ENCODE results near the gene BST1. TPM values are rescaled to one million over a fixed set of nuclear protein-coding genes. Genes with fewer than 3 reads are reported as not detected.

Gene BST1
- total RNA-seq, 5 donors from 2014 or later (not counting 1 experiment from before 2014, with no cell fraction given): 0.28 to 0.55 (median 0.46) TPM; not detected in 1

DNA sequence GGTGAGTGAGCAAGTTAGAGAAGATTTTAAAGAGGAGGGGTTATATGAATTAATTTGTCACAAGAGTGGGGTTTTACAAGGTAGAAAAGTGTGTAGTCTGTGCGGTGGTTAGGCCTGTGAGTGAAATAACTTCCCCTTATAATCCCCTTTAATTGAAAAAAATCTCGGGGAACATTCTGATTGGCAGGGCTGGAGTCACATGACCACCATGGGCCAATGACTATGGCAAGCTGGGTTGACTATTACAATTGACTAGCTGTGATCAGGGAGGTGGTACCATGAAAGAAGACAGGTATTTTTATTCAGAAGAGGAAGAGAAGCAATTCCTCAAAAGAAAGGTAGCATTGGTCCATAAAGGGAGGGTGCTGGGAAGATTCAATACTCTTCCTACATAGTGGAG, 48.3 kb downstream of the BST1 start:
- Mint-ChIP-seq H3K36me3 (no peaks in the 10 kb centered on the region), H3K4me1 (peaks cover 28 to 32% (median 30%) of the 10 kb centered on the region in 3 donors), H3K27me3 (no peaks in the 10 kb centered on the region), H3K4me3 (no peak overlapping the region), H3K9me3 (peaks cover 2% of the 10 kb centered on the region in 3 donors), H3K27ac (no peak overlapping the region)
- H3K36me3 ChIP-seq (ENCODE audit: control insufficient read depth in 2 of 2, extremely low read depth in 1 of 2, insufficient read depth in 1 of 2, low read length in 1 of 2): no peaks in the 10 kb centered on the region
- peaks cover 24 to 30% of the 10 kb centered on the region in 2 experiments for H3K4me1 ChIP-seq (ENCODE audit: control insufficient read depth in 1 of 2, extremely low read depth in 1 of 2, insufficient read depth in 2 of 2, low read length in 2 of 2)
- POLR2A ChIA-PET: interaction anchor here in 1 of 2 donors (0.6 kb wide), 1 partner anchor 23 kb away, joined by 4 read pairs; no protein-coding TSS in a partner anchor
- ATAC-seq (replicated peaks in 1 of 4) (no peak), DNase-seq (no peak)
- no peak overlapping the region for H3K27ac ChIP-seq (ENCODE audit: low read length)
- no peak overlapping the region for H3K4me3 ChIP-seq (ENCODE audit: control insufficient read depth in 1 of 2, extremely low read depth in 1 of 2, low read length in 1 of 2)
- CTCF ChIA-PET: no interaction called here
- H3K9me3 ChIP-seq: no peaks in the 10 kb centered on the region
- no peaks in the 10 kb centered on the region for H3K27me3 ChIP-seq (replicated peaks in 1 of 2; ENCODE audit: control insufficient read depth in 2 of 2, extremely low read depth in 1 of 2, insufficient read depth in 2 of 2, low read length in 1 of 2)
- no CpG with 5 or more reads among the region's 2 CpGs for WGBS (ENCODE audit: insufficient coverage)

DNA sequence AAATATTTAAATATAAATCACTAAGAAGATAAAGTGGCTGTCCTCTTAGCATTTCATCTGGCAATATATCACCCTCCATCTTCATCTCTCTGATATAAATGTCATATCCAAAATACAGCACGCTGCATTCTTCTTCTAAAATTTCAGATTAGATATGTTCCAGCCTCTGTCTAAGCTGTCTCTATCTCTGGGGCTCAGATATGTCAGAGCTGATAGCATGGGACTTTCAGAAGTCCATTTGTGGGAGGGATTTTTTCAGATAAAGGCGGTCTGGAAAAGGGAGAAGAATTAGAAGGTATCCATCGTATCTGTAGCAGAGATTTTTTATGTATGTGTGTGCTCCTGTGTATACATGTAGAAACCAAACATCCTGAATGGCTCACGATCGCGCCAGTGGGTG, 50.2 kb downstream of the BST1 start:
- H3K4me3 Mint-ChIP-seq: peak overlapping the region in 1 of 3 donors; percentile 75
- ChIA-PET CTCF (no interaction called here), POLR2A (interaction anchor here in 1 of 2 donors (0.5 kb wide), 1 partner anchor 27 kb away, joined by 6 read pairs; no protein-coding TSS in a partner anchor)
- no peak overlapping the region for H3K27ac ChIP-seq (ENCODE audit: low read length)
- H3K36me3 Mint-ChIP-seq: no peaks in the 10 kb centered on the region
- peaks cover 41 to 45% of the 10 kb centered on the region in 2 experiments for H3K4me1 ChIP-seq (ENCODE audit: control insufficient read depth in 1 of 2, extremely low read depth in 1 of 2, insufficient read depth in 2 of 2, low read length in 2 of 2)
- no peak for ATAC-seq (replicated peaks in 1 of 4)
- DNase-seq: no peak
- H3K36me3 ChIP-seq (ENCODE audit: control insufficient read depth in 2 of 2, extremely low read depth in 1 of 2, insufficient read depth in 1 of 2, low read length in 1 of 2): no peaks in the 10 kb centered on the region
- no peaks in the 10 kb centered on the region for H3K9me3 Mint-ChIP-seq
- H3K9me3 ChIP-seq: no peaks in the 10 kb centered on the region
- H3K27ac Mint-ChIP-seq: no peak overlapping the region
- peaks cover 40 to 50% (median 44%) of the 10 kb centered on the region in 3 donors for H3K4me1 Mint-ChIP-seq
- H3K4me3 ChIP-seq (ENCODE audit: control insufficient read depth in 1 of 2, extremely low read depth in 1 of 2, low read length in 1 of 2): no peak overlapping the region
- H3K27me3 Mint-ChIP-seq: no peaks in the 10 kb centered on the region
- 95% methylated on average over 4 of the region's 6 CpGs for WGBS (ENCODE audit: insufficient coverage)
- no peaks in the 10 kb centered on the region for H3K27me3 ChIP-seq (replicated peaks in 1 of 2; ENCODE audit: control insufficient read depth in 2 of 2, extremely low read depth in 1 of 2, insufficient read depth in 2 of 2, low read length in 1 of 2)

DNA sequence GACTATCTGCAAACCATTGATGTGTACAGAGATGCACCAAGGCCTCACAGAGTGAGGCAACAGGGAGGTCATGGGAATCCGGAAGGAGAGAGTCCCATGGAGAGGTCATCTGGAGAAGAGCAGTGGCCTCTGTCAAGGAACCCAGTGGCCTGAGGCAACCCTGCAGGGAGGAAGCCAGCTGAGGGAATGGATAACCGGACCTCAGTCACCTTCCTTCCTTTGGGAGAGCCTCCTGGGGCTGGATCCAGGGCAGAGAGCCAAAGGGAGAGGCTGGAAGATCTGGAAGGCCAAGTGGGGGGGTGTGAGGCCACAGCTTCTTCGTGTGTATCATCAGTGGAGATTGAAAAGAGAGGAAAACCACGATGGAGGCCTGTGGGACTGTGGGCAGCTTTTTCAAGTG, 50.9 kb downstream of the BST1 start:
- no peak overlapping the region for H3K27ac ChIP-seq (ENCODE audit: low read length)
- ChIA-PET POLR2A (no interaction called here), CTCF (interaction anchor here in 1 of 2 donors (1.1 to 3.8 kb wide), 3 partner anchors 10 to 52 kb away, joined by 3 to 41 read pairs (median 3); no protein-coding TSS in a partner anchor)
- 80% methylated on average over 2 of the region's 4 CpGs for WGBS (ENCODE audit: insufficient coverage)
- DNase-seq: no peak
- Mint-ChIP-seq H3K4me1 (peaks cover 43 to 50% (median 49%) of the 10 kb centered on the region in 3 donors), H3K27ac (peak overlapping the region in 1 of 2 donors; percentile 62), H3K9me3 (no peaks in the 10 kb centered on the region), H3K27me3 (no peaks in the 10 kb centered on the region), H3K36me3 (no peaks in the 10 kb centered on the region), H3K4me3 (peak overlapping the region in 1 of 3 donors; percentile 75)
- peak overlapping the region in 1 of 2 donors; percentile 44 for H3K4me3 ChIP-seq (ENCODE audit: control insufficient read depth in 1 of 2, extremely low read depth in 1 of 2, low read length in 1 of 2)
- ATAC-seq (replicated peaks in 1 of 4): no peak
- no peaks in the 10 kb centered on the region for H3K27me3 ChIP-seq (replicated peaks in 1 of 2; ENCODE audit: control insufficient read depth in 2 of 2, extremely low read depth in 1 of 2, insufficient read depth in 2 of 2, low read length in 1 of 2)
- H3K9me3 ChIP-seq: no peaks in the 10 kb centered on the region
- peaks cover 42 to 45% of the 10 kb centered on the region in 2 experiments for H3K4me1 ChIP-seq (ENCODE audit: control insufficient read depth in 1 of 2, extremely low read depth in 1 of 2, insufficient read depth in 2 of 2, low read length in 2 of 2)
- H3K36me3 ChIP-seq (ENCODE audit: control insufficient read depth in 2 of 2, extremely low read depth in 1 of 2, insufficient read depth in 1 of 2, low read length in 1 of 2): no peaks in the 10 kb centered on the region

DNA sequence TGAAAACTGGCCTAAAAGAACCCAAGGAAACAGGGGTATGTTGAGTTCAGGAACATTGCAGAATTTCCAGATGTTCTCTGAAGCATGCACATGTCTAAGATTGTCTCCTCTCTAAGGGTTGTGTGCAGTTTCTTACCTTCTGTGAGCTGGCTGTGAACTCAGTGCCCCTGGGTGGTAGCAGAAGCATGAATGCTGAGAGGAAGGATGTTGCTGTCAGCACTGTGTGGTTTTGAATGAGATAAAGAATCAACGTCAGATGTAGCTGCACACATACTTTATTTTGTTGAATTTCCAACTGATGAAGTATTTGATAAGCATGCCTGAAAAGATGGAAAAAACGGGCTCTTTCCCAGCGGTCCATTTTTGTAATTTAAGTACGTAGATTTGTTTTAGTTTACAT, 51.5 kb downstream of the BST1 start:
- POLR2A ChIA-PET: no interaction called here
- H3K36me3 ChIP-seq (ENCODE audit: control insufficient read depth in 2 of 2, extremely low read depth in 1 of 2, insufficient read depth in 1 of 2, low read length in 1 of 2): no peaks in the 10 kb centered on the region
- peak overlapping the region in 1 of 2 donors; percentile 44 for H3K4me3 ChIP-seq (ENCODE audit: control insufficient read depth in 1 of 2, extremely low read depth in 1 of 2, low read length in 1 of 2)
- 0% methylated on average over 1 of the region's 4 CpGs for WGBS (ENCODE audit: insufficient coverage)
- peaks cover 42 to 47% of the 10 kb centered on the region in 2 experiments for H3K4me1 ChIP-seq (ENCODE audit: control insufficient read depth in 1 of 2, extremely low read depth in 1 of 2, insufficient read depth in 2 of 2, low read length in 2 of 2)
- no peaks in the 10 kb centered on the region for H3K9me3 ChIP-seq
- ATAC-seq (replicated peaks in 1 of 4) (peak; percentile 63 to 67 (median 66)), DNase-seq (peak in 32 of 35 experiments; percentile 22 to 72 (median 44))
- Mint-ChIP-seq H3K9me3 (no peaks in the 10 kb centered on the region), H3K4me3 (peak overlapping the region in 2 of 3 donors; percentile 15 to 75), H3K27me3 (no peaks in the 10 kb centered on the region), H3K36me3 (no peaks in the 10 kb centered on the region), H3K27ac (peak overlapping the region; percentile 7 to 44), H3K4me1 (peaks cover 43 to 52% (median 52%) of the 10 kb centered on the region in 3 donors)
- H3K27me3 ChIP-seq (replicated peaks in 1 of 2; ENCODE audit: control insufficient read depth in 2 of 2, extremely low read depth in 1 of 2, insufficient read depth in 2 of 2, low read length in 1 of 2): no peaks in the 10 kb centered on the region
- no peak overlapping the region for H3K27ac ChIP-seq (ENCODE audit: low read length)
- CTCF ChIA-PET: interaction anchor here (0.6 to 3.8 kb wide), 5 partner anchors 10 to 671 kb away, joined by 3 to 41 read pairs (median 3); no protein-coding TSS in a partner anchor

DNA sequence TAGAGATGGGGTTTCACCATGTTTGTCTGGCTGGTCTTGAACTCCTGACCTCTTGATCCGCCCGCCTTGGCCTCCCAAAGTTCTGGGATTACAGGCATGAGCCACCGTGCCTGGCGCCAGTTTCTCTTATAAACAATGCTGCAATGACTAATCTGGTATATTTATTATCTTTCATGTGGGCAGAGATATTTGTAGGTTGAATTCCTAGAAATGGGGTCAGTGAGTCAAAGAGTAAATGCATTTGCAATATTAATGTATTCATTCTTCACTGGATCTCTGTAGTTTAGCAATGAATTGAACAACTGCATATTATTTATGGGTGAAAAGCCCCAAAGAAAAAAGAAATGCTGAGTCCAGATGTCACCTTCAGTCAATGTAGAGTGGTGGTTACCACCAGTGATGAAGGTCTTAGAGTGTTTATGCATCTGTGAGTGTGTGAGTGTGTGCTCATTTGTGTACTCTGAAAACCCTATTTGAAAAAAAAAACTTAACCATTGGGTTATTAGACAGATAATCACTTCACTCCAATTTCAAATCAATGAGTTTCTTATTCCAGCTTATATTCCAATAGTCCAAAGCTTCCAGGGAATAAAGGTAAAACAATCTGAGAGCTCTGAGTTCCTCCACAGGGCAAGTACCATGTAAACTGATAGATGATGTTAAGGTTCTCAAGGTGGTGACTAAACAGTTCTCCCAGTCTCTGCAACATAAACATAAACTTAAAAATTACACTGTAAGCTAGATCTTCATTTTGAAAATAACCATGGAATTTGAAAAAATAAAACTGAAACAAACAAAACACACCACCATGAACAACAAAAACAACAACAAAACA, 52.7 kb downstream of the BST1 start:
- no peaks in the 10 kb centered on the region for H3K9me3 Mint-ChIP-seq
- ChIA-PET POLR2A (interaction anchor here (0.6 to 1.0 kb wide), 8 partner anchors 10 to 754 kb away, joined by 3 to 5 read pairs (median 4); no protein-coding TSS in a partner anchor), CTCF (interaction anchor here (0.6 to 3.8 kb wide), 12 partner anchors 8 to 1521 kb away, joined by 3 to 41 read pairs (median 5); partner anchors contain the start of gene FAM200B (in 1 of the 2))
- H3K36me3 Mint-ChIP-seq: no peaks in the 10 kb centered on the region
- Histone ChIP-seq H3K9me3 (no peaks in the 10 kb centered on the region), H3K27me3 (replicated peaks in 1 of 2; ENCODE audit: control insufficient read depth in 2 of 2, extremely low read depth in 1 of 2, insufficient read depth in 2 of 2, low read length in 1 of 2) (no peaks in the 10 kb centered on the region), H3K36me3 (ENCODE audit: control insufficient read depth in 2 of 2, extremely low read depth in 1 of 2, insufficient read depth in 1 of 2, low read length in 1 of 2) (no peaks in the 10 kb centered on the region), H3K4me1 (ENCODE audit: control insufficient read depth in 1 of 2, extremely low read depth in 1 of 2, insufficient read depth in 2 of 2, low read length in 2 of 2) (peaks cover 42 to 47% of the 10 kb centered on the region in 2 experiments), H3K4me3 (ENCODE audit: control insufficient read depth in 1 of 2, extremely low read depth in 1 of 2, low read length in 1 of 2) (peak overlapping the region in 1 of 2 donors; percentile 15), H3K27ac (ENCODE audit: low read length) (peak overlapping the region; percentile 28)
- peaks cover 43 to 61% (median 52%) of the 10 kb centered on the region in 3 donors for H3K4me1 Mint-ChIP-seq
- DNase-seq: peak in 1 of 35 experiments; percentile 34
- H3K4me3 Mint-ChIP-seq: peak overlapping the region; percentile 55 to 75 (median 63)
- WGBS (ENCODE audit: insufficient coverage): no CpG with 5 or more reads among the region's 4 CpGs
- peak overlapping the region; percentile 83 to 85 for H3K27ac Mint-ChIP-seq
- H3K27me3 Mint-ChIP-seq: no peaks in the 10 kb centered on the region
- ATAC-seq (replicated peaks in 1 of 4): no peak

DNA sequence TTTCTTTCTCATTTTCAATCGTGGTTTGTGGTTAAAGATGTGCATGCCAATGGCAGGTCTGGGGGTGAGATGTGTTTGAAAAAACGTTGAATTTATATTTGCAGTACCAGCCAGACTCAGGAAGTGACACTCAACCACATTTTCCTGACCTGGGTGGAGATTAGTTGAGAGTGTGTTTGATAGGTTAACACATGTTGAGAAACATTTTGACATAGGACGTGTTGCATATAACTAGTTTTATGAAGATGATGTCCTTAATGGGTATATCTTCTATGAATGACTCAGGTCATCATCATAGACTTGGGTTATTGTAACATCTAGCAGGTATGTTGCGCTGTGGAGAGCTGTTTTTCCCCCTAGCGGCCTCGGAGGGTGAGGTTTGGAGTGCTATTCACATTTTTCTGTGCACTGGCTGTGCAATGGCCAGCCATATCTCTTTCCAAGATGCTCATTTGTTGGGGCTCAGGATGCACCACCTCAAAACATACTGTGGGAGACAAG, 53.5 kb downstream of the BST1 start:
- ATAC-seq (replicated peaks in 1 of 4): peak; percentile 81 to 85 (median 84)
- no peaks in the 10 kb centered on the region for H3K27me3 Mint-ChIP-seq
- peak overlapping the region; percentile 83 to 85 for H3K27ac Mint-ChIP-seq
- Histone ChIP-seq H3K9me3 (no peaks in the 10 kb centered on the region), H3K27me3 (replicated peaks in 1 of 2; ENCODE audit: control insufficient read depth in 2 of 2, extremely low read depth in 1 of 2, insufficient read depth in 2 of 2, low read length in 1 of 2) (no peaks in the 10 kb centered on the region), H3K36me3 (ENCODE audit: control insufficient read depth in 2 of 2, extremely low read depth in 1 of 2, insufficient read depth in 1 of 2, low read length in 1 of 2) (no peaks in the 10 kb centered on the region), H3K27ac (ENCODE audit: low read length) (peak overlapping the region; percentile 52), H3K4me1 (ENCODE audit: control insufficient read depth in 1 of 2, extremely low read depth in 1 of 2, insufficient read depth in 2 of 2, low read length in 2 of 2) (peaks cover 42 to 47% of the 10 kb centered on the region in 2 experiments), H3K4me3 (ENCODE audit: control insufficient read depth in 1 of 2, extremely low read depth in 1 of 2, low read length in 1 of 2) (peak overlapping the region; percentile 31 to 58)
- H3K9me3 Mint-ChIP-seq: no peaks in the 10 kb centered on the region
- H3K4me1 Mint-ChIP-seq: peaks cover 43 to 61% (median 52%) of the 10 kb centered on the region in 3 donors
- DNase-seq: peak; percentile 35 to 89 (median 62)
- WGBS (ENCODE audit: insufficient coverage): 0% methylated on average over 5 of the region's 6 CpGs
- POLR2A ChIA-PET: interaction anchor here in 1 of 2 donors (0.6 to 1.5 kb wide), 5 partner anchors 10 to 101 kb away, joined by 3 to 5 read pairs (median 4); no protein-coding TSS in a partner anchor
- CTCF ChIA-PET: interaction anchor here (0.7 to 3.8 kb wide), 14 partner anchors 10 to 75 kb away, joined by 3 to 41 read pairs (median 4); partner anchors contain the start of gene FAM200B (in 1 of the 2)
- H3K4me3 Mint-ChIP-seq: peak overlapping the region; percentile 55 to 75 (median 63)
- no peaks in the 10 kb centered on the region for H3K36me3 Mint-ChIP-seq

Data from T-cell (primary cell).